Measurements from ENCODE around the gene SLAMF8. TPM values are rescaled to one million over a fixed set of nuclear protein-coding genes. Genes with fewer than 3 reads are reported as not detected.

SLAMF8 gene
- total and polyA plus RNA-seq, 2 donors (not counting 1 experiment from before 2014, with no cell fraction given) = 0.54 TPM; not detected in 1

DNA sequence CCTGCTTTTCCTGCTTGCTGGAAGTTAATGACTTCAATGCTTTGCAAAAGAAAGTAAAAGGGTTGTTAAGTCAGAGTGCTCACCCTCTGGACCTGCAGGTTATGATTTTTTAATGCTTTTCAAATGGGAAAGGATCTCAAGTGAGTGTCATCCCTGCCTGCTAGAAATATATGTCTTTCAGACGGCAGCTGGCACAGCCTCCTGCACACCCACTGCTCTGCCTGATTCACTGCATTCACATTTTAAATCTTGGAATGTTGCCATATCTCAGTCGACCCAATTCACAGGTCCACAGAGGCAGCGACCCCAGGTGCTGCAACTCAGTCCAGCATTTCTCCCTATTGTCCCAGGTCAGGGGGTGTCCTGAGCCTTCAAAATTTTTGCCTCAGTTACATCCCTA, 35.2 kb upstream of the SLAMF8 start:
- CTCF ChIA-PET = no interaction called here
- H3K4me1 Mint-ChIP-seq = no peaks in the 10 kb centered on the region
- H3K9me3 ChIP-seq (ENCODE audit: control extremely low read depth in 1 of 3, control insufficient read depth in 2 of 3, insufficient read depth in 1 of 3, low read length in 2 of 3) = no peaks in the 10 kb centered on the region

DNA sequence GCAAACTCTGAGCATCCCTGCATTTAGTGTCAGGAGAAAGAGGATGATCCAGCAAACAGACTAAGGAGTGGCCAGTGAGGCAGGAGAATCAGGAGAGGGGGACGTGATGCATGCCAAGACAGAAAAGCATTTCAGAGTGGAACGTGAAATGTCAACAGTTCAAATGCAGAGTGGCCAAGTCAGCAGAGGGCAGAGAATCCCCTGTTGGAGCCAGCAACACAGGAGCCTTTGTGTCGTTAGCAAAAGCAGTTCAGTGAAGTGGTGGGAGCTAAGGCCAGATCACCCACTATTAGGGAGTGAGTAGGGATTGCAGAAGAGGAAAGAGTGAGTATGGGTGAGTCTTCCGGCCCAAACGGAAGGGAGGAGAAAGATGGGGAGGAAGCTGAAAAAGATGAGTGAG, 31.1 kb upstream of the SLAMF8 start:
- Mint-ChIP-seq H3K27me3 (peaks cover 47% of the 10 kb centered on the region), H3K27ac (no peak overlapping the region), H3K4me3 (no peak overlapping the region), H3K9me3 (ENCODE audit: insufficient read depth) (no peaks in the 10 kb centered on the region), H3K4me1 (peaks cover 7% of the 10 kb centered on the region)
- ChIA-PET POLR2A (no interaction called here), CTCF (interaction anchor here (1.5 to 11.7 kb wide), 3 partner anchors 18 to 210 kb away, joined by 3 to 252 read pairs (median 211); no protein-coding TSS in a partner anchor)
- H3K4me3 ChIP-seq (ENCODE audit: control extremely low read depth in 1 of 5, extremely low read depth in 1 of 5, insufficient read depth in 1 of 5, low read depth in 2 of 5, low read length in 4 of 5) = no peak overlapping the region
- WGBS (ENCODE audit: insufficient coverage) = 79% methylated on average over 5 of the region's 5 CpGs
- no peak overlapping the region for H3K4me2 ChIP-seq (replicated peaks; ENCODE audit: low read depth, low read length, poor library complexity, severe bottlenecking)
- H3K79me2 ChIP-seq (ENCODE audit: control insufficient read depth, insufficient read depth, low read length) = no peaks in the 10 kb centered on the region
- peaks cover 0 to 19% (median 9%) of the 10 kb centered on the region in 4 experiments for H3K27me3 ChIP-seq (replicated peaks in 1 of 4; ENCODE audit: control extremely low read depth in 1 of 4, control insufficient read depth in 3 of 4, insufficient read depth in 4 of 4, low read length in 3 of 4)
- no peak overlapping the region for H3K9ac ChIP-seq (ENCODE audit: low read length)
- H2AFZ ChIP-seq (ENCODE audit: insufficient read depth, low read depth, low read length, poor library complexity, severe bottlenecking) = no peak overlapping the region
- H4K20me1 ChIP-seq (ENCODE audit: control insufficient read depth, insufficient read depth, low read length, poor library complexity, severe bottlenecking) = no peaks in the 10 kb centered on the region
- H3K9me3 ChIP-seq (ENCODE audit: control extremely low read depth in 1 of 3, control insufficient read depth in 2 of 3, insufficient read depth in 1 of 3, low read length in 2 of 3) = no peaks in the 10 kb centered on the region
- DNase-seq (no peak), ATAC-seq (ENCODE audit: low read depth) (no peak)
- intact Hi-C loops (cut with micrococcal nuclease) = no loop called here
- no peak overlapping the region for H3K27ac ChIP-seq (ENCODE audit: low read length in 2 of 2)
- H3K4me1 ChIP-seq (ENCODE audit: control insufficient read depth in 2 of 2, insufficient read depth in 2 of 2, low read length in 2 of 2) = peaks cover 0 to 7% of the 10 kb centered on the region in 2 donors
- no peaks in the 10 kb centered on the region for H3K36me3 ChIP-seq (replicated peaks in 1 of 2; ENCODE audit: control extremely low read depth in 1 of 2, control insufficient read depth in 1 of 2, extremely low read depth in 1 of 2, insufficient read depth in 2 of 2, low read length in 1 of 2)
- TF ChIP-seq, protein P1, sequence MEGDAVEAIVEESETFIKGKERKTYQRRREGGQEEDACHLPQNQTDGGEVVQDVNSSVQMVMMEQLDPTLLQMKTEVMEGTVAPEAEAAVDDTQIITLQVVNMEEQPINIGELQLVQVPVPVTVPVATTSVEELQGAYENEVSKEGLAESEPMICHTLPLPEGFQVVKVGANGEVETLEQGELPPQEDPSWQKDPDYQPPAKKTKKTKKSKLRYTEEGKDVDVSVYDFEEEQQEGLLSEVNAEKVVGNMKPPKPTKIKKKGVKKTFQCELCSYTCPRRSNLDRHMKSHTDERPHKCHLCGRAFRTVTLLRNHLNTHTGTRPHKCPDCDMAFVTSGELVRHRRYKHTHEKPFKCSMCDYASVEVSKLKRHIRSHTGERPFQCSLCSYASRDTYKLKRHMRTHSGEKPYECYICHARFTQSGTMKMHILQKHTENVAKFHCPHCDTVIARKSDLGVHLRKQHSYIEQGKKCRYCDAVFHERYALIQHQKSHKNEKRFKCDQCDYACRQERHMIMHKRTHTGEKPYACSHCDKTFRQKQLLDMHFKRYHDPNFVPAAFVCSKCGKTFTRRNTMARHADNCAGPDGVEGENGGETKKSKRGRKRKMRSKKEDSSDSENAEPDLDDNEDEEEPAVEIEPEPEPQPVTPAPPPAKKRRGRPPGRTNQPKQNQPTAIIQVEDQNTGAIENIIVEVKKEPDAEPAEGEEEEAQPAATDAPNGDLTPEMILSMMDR (IDR thresholded peaks at IDR 0.05) = no peak
- TF ChIP-seq EZH2 (IDR thresholded peaks at IDR 0.05; ENCODE audit: borderline replicate concordance, insufficient read depth, low read depth, low read length, poor library complexity, severe bottlenecking) = no peak

More for the DNA sequence above, 35.2 kb upstream of the SLAMF8 start:
- no peak overlapping the region for H3K4me3 Mint-ChIP-seq
- TF ChIP-seq, protein P1 (IDR thresholded peaks at IDR 0.05) = no peak
- no peak for TF ChIP-seq EZH2 (IDR thresholded peaks at IDR 0.05; ENCODE audit: borderline replicate concordance, insufficient read depth, low read depth, low read length, poor library complexity, severe bottlenecking)
- H3K36me3 ChIP-seq (replicated peaks in 1 of 2; ENCODE audit: control extremely low read depth in 1 of 2, control insufficient read depth in 1 of 2, extremely low read depth in 1 of 2, insufficient read depth in 2 of 2, low read length in 1 of 2) = no peaks in the 10 kb centered on the region
- no peak overlapping the region for H3K27ac ChIP-seq (ENCODE audit: low read length in 2 of 2)
- H4K20me1 ChIP-seq (ENCODE audit: control insufficient read depth, insufficient read depth, low read length, poor library complexity, severe bottlenecking) = no peaks in the 10 kb centered on the region
- peaks cover 25% of the 10 kb centered on the region for H3K27me3 Mint-ChIP-seq
- H3K79me2 ChIP-seq (ENCODE audit: control insufficient read depth, insufficient read depth, low read length) = no peaks in the 10 kb centered on the region
- no peak overlapping the region for H3K27ac Mint-ChIP-seq
- H3K9me3 Mint-ChIP-seq (ENCODE audit: insufficient read depth) = no peaks in the 10 kb centered on the region
- H3K27me3 ChIP-seq (replicated peaks in 1 of 4; ENCODE audit: control extremely low read depth in 1 of 4, control insufficient read depth in 3 of 4, insufficient read depth in 4 of 4, low read length in 3 of 4) = peaks cover 0 to 15% (median 5%) of the 10 kb centered on the region in 4 experiments
- no peak overlapping the region for H3K9ac ChIP-seq (ENCODE audit: low read length)
- no peak for ATAC-seq (ENCODE audit: low read depth)
- H3K4me2 ChIP-seq (replicated peaks; ENCODE audit: low read depth, low read length, poor library complexity, severe bottlenecking) = no peak overlapping the region
- no peaks in the 10 kb centered on the region for H3K4me1 ChIP-seq (ENCODE audit: control insufficient read depth in 2 of 2, insufficient read depth in 2 of 2, low read length in 2 of 2)
- 46% methylated on average over 3 of the region's 3 CpGs for WGBS (ENCODE audit: insufficient coverage)
- no peak for DNase-seq
- H2AFZ ChIP-seq (ENCODE audit: insufficient read depth, low read depth, low read length, poor library complexity, severe bottlenecking) = no peak overlapping the region
- no peak overlapping the region for H3K4me3 ChIP-seq (ENCODE audit: control extremely low read depth in 1 of 5, extremely low read depth in 1 of 5, insufficient read depth in 1 of 5, low read depth in 2 of 5, low read length in 4 of 5)
- intact Hi-C loops (cut with micrococcal nuclease) = no loop called here
- POLR2A ChIA-PET = no interaction called here
